Brain microvascular endothelial cell (primary cell): ENCODE data around the gene CLCA1.

Experiments used
- DNase-seq: peaks from one replicate; pipeline ENCODE4 v3.0.0-alpha.2; 2020
- H3K27ac ChIP-seq: fragments of 250-450 bp; sonication (Bioruptor Pico); 2 replicates; pipeline ENCODE4 v1.5.1; 2020; ENCODE audit warnings: mild to moderate bottlenecking, moderate library complexity
- H3K27me3 ChIP-seq: fragments of 250-450 bp; sonication (Bioruptor Pico); replicated peaks from 2 replicates; pipeline ENCODE4 v1.5.1; 2020; ENCODE audit warnings: mild to moderate bottlenecking
- H3K36me3 ChIP-seq: fragments of 250-450 bp; sonication (Bioruptor Pico); replicated peaks from 2 replicates; pipeline ENCODE4 v1.5.1; 2020; ENCODE audit warnings: mild to moderate bottlenecking
- H3K4me3 ChIP-seq: 2 replicates; pipeline ENCODE4 v1.5.1; 2011; ENCODE audit warnings: low read depth, mild to moderate bottlenecking, control low read depth, low read length, moderate library complexity
- in situ Hi-C: cut with HindIII; loops from 2 replicates; pipeline ENCODE4 v1.10.0; 2017; ENCODE audit warnings: low sequenced_read_pairs, low pct_ligation_motif_present
- TF ChIP-seq, protein P1 (sequence below): IDR thresholded peaks from 2 replicates; pipeline ENCODE4 v1.5.1; 2011; ENCODE audit warnings: low read depth, mild to moderate bottlenecking, moderate library complexity, low read length, control low read depth, inconsistent platforms; ENCODE audit errors: missing control alignments

CLCA1 gene

DNA sequence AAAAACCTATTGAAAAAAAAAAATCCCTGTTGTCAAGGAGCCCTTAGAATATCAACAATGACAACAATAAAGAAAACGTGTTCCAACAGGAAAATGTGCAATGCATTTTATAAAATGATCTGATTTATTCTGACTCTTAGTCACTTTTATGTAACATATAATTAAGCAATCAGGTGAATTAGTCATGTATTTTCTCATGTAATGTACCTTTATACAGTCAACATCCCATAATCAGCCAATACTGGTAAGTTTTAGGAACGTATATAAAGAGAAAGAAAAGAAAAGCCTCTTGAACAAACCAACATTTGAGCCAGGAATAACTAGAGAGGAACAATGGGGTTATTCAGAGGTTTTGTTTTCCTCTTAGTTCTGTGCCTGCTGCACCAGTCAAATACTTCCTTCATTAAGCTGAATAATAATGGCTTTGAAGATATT lies 78.1 kb downstream of the CLCA1 start, which contains the start of gene CLCA4:
CLCA4 (plus strand) TSS at position 292 of the 435 bp plus-strand sequence; CDS start at position 334, 42 bp downstream.
- TF ChIP-seq, protein P1, sequence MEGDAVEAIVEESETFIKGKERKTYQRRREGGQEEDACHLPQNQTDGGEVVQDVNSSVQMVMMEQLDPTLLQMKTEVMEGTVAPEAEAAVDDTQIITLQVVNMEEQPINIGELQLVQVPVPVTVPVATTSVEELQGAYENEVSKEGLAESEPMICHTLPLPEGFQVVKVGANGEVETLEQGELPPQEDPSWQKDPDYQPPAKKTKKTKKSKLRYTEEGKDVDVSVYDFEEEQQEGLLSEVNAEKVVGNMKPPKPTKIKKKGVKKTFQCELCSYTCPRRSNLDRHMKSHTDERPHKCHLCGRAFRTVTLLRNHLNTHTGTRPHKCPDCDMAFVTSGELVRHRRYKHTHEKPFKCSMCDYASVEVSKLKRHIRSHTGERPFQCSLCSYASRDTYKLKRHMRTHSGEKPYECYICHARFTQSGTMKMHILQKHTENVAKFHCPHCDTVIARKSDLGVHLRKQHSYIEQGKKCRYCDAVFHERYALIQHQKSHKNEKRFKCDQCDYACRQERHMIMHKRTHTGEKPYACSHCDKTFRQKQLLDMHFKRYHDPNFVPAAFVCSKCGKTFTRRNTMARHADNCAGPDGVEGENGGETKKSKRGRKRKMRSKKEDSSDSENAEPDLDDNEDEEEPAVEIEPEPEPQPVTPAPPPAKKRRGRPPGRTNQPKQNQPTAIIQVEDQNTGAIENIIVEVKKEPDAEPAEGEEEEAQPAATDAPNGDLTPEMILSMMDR, result no peak
- DNase-seq, result no peak
- in situ Hi-C loops, result no loop called here

DNA sequence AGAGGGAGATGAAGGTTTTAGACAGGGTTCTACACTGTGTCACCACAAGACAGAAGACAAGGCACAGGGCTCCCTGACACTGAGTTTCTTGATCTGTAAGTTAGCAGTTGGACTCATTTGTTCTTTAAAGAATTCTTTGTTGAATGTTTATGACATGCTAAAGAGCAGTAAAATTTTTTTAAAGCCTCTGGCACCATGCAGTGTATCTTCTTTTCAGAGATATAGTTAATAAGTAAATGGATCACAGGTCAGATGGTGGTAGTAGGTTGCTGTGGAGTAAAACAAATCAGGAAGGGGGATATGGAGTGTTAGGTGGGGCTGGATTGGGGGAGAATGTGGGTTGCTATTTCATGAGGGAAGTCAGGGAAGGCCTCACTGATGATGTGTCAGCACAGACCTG lies 80.1 kb downstream of the CLCA1 start:
- DNase-seq, result no peak
- Histone ChIP-seq H3K36me3 (no peaks in the 10 kb centered on the region), H3K4me3 (no peak overlapping the region), H3K27ac (no peak overlapping the region), H3K27me3 (no peaks in the 10 kb centered on the region)
- TF ChIP-seq, protein P1, result no peak
- in situ Hi-C loops, result no loop called here

More for the DNA sequence above, 78.1 kb downstream of the CLCA1 start, which contains the start of gene CLCA4:
- H3K27me3 ChIP-seq, result no peaks in the 10 kb centered on the region
- no peak within 1 kb of the TSS for H3K27ac ChIP-seq
- H3K36me3 ChIP-seq, result no peaks in the 10 kb centered on the region
- no peak within 1 kb of the TSS for H3K4me3 ChIP-seq
